Gastroesophageal sphincter (tissue), 4 donors: ENCODE results near the gene ADGRB2. TPM values are rescaled to one million over a fixed set of nuclear protein-coding genes. Genes with fewer than 3 reads are reported as not detected.

Experiments
- ATAC-seq: fragments of 150-250 bp; one replicate; pipeline ENCODE4 v1.9.1; 2016; ENCODE audit warnings: mild to moderate bottlenecking, moderate library complexity
- H3K27ac ChIP-seq, 4 donors: fragments of 200-600 bp; sonication (generic) in 3 of 4; 1 replicate in 3 of 4; 2 replicates in 1 of 4; pipeline ENCODE4 v1.5.1; 2016 to 2019
- H3K27me3 ChIP-seq: fragments of 200-600 bp; sonication (generic); one replicate; pipeline ENCODE4 v1.5.1; 2019
- H3K36me3 ChIP-seq, 2 donors: fragments of 200-600 bp; sonication (generic); one replicate each; pipeline ENCODE4 v1.5.1; 2019; ENCODE audit warnings: control low read depth in 1 of 2
- H3K4me1 ChIP-seq, 3 donors: fragments of 200-600 bp; sonication (generic); 1 replicate in 2 of 3; 2 replicates in 1 of 3; pipeline ENCODE4 v1.5.1; 2016 to 2019; ENCODE audit warnings: control low read depth in 2 of 3
- H3K4me3 ChIP-seq, 2 donors: fragments of 200-600 bp; sonication (generic); one replicate each; pipeline ENCODE4 v1.5.1; 2019; ENCODE audit warnings: mild to moderate bottlenecking in 1 of 2, moderate library complexity in 1 of 2
- H3K9me3 ChIP-seq, 3 donors: fragments of 200-600 bp; sonication (generic); one replicate each; pipeline ENCODE4 v1.5.1; 2017 to 2019; ENCODE audit warnings: control low read depth in 2 of 3
- EP300 ChIP-seq: sonication (generic); formaldehyde crosslinking; IDR thresholded peaks from one replicate; pipeline ENCODE4 v1.6.1; 2017; ENCODE audit warnings: antibody characterized with exemption, mild to moderate bottlenecking
- POLR2A ChIP-seq, 2 donors: fragments of 450-650 bp; IDR thresholded peaks; one replicate each; pipeline ENCODE4 v1.6.1; 2017; ENCODE audit warnings: antibody characterized with exemption in 2 of 2, mild to moderate bottlenecking in 2 of 2, moderate library complexity in 1 of 2
- POLR2AphosphoS5 ChIP-seq: sonication (generic); formaldehyde crosslinking; IDR thresholded peaks from one replicate; pipeline ENCODE4 v1.6.1; 2017; ENCODE audit warnings: antibody characterized with exemption
- WGBS, 2 donors: methylation state at CpG; one replicate each; pipeline ENCODE4 v1.1.5; 2018; ENCODE audit warnings: low coverage in 1 of 2; 5-methylcytosine and 5-hydroxymethylcytosine counted together
- small RNA-seq, 4 donors: library from RNA; depleted of rRNA; stranded (forward); fragments of <200 nt; gene quantifications; one replicate each; pipeline ENCODE3, GENCODE V24; 2016
- total RNA-seq, 4 donors: library from RNA; depleted of rRNA; stranded (reverse); fragments of >200 nt; gene quantifications; one replicate each; pipeline ENCODE4 v1.1.0, GENCODE V29; 2016
- TF ChIP-seq, protein P1 (sequence below), 4 experiments: fragments of 200-600 bp in 2 of 4; fragments of 450-650 bp in 2 of 4; sonication (generic) in 1 of 4; IDR thresholded peaks; one replicate each; pipeline ENCODE4 v1.5.1; 2017 to 2019; ENCODE audit warnings: antibody characterized with exemption in 4 of 4, mild to moderate bottlenecking in 2 of 4, moderate library complexity in 2 of 4

ADGRB2 gene
- total RNA-seq, 4 donors from 2014 or later = 1.7 to 6.0 (median 3.2) TPM

GRCh38 chr1:31677949-31678348 is 86.2 kb downstream of the ADGRB2 start:
- Histone ChIP-seq H3K36me3 (peaks cover 0 to 39% of the 10 kb centered on the region in 2 donors), H3K4me1 (peaks cover 0 to 44% (median 4%) of the 10 kb centered on the region in 3 donors), H3K4me3 (no peak overlapping the region), H3K27ac (no peak overlapping the region), H3K27me3 (no peaks in the 10 kb centered on the region), H3K9me3 (no peaks in the 10 kb centered on the region)
- no peak for ATAC-seq
- TF ChIP-seq EP300 (no peak), POLR2AphosphoS5 (no peak), POLR2A (IDR thresholded peaks at IDR 0.05) (no peak)
- TF ChIP-seq, protein P1, sequence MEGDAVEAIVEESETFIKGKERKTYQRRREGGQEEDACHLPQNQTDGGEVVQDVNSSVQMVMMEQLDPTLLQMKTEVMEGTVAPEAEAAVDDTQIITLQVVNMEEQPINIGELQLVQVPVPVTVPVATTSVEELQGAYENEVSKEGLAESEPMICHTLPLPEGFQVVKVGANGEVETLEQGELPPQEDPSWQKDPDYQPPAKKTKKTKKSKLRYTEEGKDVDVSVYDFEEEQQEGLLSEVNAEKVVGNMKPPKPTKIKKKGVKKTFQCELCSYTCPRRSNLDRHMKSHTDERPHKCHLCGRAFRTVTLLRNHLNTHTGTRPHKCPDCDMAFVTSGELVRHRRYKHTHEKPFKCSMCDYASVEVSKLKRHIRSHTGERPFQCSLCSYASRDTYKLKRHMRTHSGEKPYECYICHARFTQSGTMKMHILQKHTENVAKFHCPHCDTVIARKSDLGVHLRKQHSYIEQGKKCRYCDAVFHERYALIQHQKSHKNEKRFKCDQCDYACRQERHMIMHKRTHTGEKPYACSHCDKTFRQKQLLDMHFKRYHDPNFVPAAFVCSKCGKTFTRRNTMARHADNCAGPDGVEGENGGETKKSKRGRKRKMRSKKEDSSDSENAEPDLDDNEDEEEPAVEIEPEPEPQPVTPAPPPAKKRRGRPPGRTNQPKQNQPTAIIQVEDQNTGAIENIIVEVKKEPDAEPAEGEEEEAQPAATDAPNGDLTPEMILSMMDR (IDR thresholded peaks at IDR 0.05) = no peak
- WGBS, 2 donors = 60% methylated on average over 4 of the region's 6 CpGs; no CpG with 5 or more reads in 1 of the 2 donors

DNA sequence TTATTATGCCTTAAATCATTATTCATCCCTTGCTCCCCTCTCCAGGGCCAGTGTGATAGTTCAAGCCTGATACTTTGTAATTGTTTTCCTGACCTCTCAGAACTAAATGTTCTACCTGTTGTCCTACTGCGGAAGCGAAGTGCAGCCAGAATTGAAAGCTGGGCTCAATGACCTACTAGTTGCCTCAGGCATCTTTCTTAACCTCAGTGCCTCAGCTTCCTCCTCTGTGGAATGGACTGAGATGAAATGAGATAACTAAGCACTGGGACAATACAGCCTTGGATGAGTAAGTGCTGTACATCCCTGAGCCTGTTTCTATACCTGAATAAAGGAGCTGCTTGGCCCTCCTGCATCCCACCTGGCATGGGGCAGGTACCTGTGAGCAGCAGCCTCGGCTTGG is 86.7 kb downstream of the ADGRB2 start:
- H3K9me3 ChIP-seq = no peaks in the 10 kb centered on the region
- peaks cover 0 to 49% (median 4%) of the 10 kb centered on the region in 3 donors for H3K4me1 ChIP-seq
- H3K36me3 ChIP-seq = peaks cover 0 to 34% of the 10 kb centered on the region in 2 donors
- no peaks in the 10 kb centered on the region for H3K27me3 ChIP-seq
- H3K4me3 ChIP-seq = no peak overlapping the region
- 0 to 100% methylated on average over 1 to 2 of the region's 3 CpGs for WGBS, 2 donors
- H3K27ac ChIP-seq = no peak overlapping the region
- no peak for ATAC-seq
- TF ChIP-seq EP300 (no peak), POLR2A (IDR thresholded peaks at IDR 0.05) (no peak), POLR2AphosphoS5 (no peak)
- TF ChIP-seq, protein P1 (IDR thresholded peaks at IDR 0.05) = no peak

Small RNAs within 50 kb of the gene (small RNA-seq; reads per million reads assigned to genes)
- gene MIR4254 = 0 reads per million in 4 donors

Other genes starting within 250 kb of the ADGRB2 start
- gene TINAGL1, start 187.8 kb downstream of the ADGRB2 start, total RNA-seq = 100 to 1,000 TPM; 152 to 368 (median 248) TPM
- under 1 TPM in 3 of 4 donors, not detected in 1; 0.23 to 0.82 (median 0.67) TPM for gene HCRTR1, start 146.7 kb downstream of the ADGRB2 start, total RNA-seq
- gene PEF1, start 119.5 kb downstream of the ADGRB2 start, total RNA-seq = 100 to 1,000 TPM in 1 of 4 donors, 10 to 100 TPM in 3; 71.3 to 109 (median 88.7) TPM
- 100 to 1,000 TPM in 3 of 4 donors, 10 to 100 TPM in 1; 67.2 to 169 (median 149) TPM for gene COL16A1, start 60.3 kb downstream of the ADGRB2 start, total RNA-seq
- gene SPOCD1, start 51.7 kb upstream of the ADGRB2 start, total RNA-seq = 1 to 10 TPM in 2 of 4 donors, under 1 TPM in 1, not detected in 1; 0.27 to 1.6 (median 1.3) TPM
- 100 to 1,000 TPM; 203 to 273 (median 250) TPM for gene PTP4A2, start 174.0 kb upstream of the ADGRB2 start, total RNA-seq
- 10 to 100 TPM; 59.1 to 89.3 (median 64.8) TPM for gene KHDRBS1, start 249.5 kb upstream of the ADGRB2 start, total RNA-seq